Measurements from ENCODE around the gene KRTCAP2.
"Not testable (repeated sequence)": the region's sequence is repeated elsewhere in the genome, so short reads cannot be mapped to it uniquely, and the experiment has no call there.

Gene KRTCAP2

GRCh38 chr1:155181371-155182051 is 8.4 kb upstream of the KRTCAP2 start:
- no peak for DNase-seq

GRCh38 chr1:155179112-155180031 is 6.3 kb upstream of the KRTCAP2 start:
- no peak for DNase-seq

DNA sequence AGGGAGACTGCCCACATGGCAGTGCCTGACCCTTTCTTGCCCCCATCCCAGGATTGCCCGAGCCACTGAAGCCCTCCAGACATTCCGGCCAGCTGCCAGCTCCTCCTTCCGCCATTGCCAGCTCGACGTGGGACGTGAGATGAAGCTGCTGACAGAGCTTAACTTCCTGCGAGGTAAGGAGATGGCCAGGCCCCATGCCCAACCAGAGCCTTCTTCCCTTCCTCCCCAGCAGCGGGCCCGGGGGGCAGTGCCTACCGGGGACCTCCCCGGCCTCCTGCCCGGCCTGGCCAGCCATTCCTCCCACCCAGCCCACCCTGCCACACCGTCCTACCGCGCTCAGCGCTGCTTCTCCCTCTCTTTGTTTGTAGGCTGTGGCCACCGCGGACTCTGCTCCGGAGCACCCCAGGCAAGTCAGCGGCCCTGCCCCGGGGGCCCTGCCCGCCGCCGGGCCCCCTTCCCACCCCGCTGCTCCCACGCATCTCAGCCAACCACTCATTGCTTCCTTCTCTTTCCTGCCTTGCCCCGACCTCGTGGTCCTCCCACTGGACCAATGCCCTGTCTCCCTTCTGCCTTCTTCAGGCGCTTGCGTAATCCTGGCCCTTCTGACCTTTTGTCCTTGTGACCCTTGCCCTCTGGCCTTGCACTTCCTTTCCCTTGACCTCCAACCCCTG is 5.5 kb upstream of the KRTCAP2 start:
- no peak for DNase-seq

GRCh38 chr1:155177918-155178281 is 4.8 kb upstream of the KRTCAP2 start:
- DNase-seq: no peak

DNA sequence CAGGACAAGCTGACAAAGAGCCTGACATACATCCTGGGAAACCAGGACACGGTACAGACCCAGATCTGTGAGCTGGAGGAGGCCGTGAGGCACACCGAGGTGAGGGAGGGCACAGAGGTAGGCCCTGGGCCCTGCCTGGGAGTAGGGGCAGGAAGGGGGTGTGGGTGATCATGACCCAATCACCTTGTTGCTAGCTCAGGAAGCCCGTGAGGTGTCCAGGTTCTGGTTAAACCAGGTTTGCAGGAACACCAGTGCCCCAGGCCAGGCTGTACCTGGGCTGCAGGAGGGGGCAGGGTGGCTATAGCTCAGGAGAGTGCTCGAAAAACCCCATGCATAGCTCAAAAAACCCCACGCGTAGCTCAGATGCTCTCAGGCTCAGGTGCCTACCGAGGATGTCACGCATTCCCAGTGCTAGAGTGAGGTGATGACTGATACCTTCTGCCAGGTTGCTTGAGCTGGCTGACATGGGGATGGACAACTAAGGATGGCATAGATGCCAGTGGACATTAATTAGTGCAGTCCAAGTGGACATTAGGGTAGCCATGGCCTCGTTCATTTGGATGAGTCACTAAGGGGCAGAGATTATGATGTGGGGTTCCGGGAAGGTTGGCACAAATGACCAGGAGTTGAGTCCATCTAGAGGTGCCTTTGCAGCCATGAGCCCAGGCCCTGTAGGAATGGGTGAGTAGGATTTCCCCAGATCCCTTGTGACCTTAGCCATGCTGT is 4.3 kb upstream of the KRTCAP2 start:
- no peak for DNase-seq

GRCh38 chr1:155176544-155177071 is 3.5 kb upstream of the KRTCAP2 start:
- DNase-seq: peak; percentile 30

DNA sequence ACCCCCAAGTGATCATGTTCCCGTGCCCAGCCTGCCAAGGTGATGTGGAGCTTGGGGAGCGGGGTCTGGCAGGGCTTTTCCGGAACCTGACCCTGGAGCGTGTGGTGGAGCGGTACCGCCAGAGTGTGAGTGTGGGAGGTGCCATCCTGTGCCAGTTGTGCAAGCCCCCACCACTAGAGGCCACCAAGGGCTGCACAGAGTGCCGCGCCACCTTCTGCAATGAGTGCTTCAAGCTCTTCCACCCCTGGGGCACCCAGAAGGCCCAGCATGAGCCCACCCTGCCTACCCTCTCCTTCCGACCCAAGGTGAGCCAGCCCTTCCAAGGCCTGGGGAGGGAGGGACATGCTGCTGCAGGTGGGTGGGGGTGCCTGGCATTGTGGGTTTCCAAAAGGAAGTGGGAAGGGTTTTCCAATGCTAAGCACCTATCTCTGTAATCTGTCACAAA is 2.8 kb upstream of the KRTCAP2 start:
- no peak for DNase-seq

GRCh38 chr1:155175281-155175926 is 2.3 kb upstream of the KRTCAP2 start:
- DNase-seq: no peak

DNA sequence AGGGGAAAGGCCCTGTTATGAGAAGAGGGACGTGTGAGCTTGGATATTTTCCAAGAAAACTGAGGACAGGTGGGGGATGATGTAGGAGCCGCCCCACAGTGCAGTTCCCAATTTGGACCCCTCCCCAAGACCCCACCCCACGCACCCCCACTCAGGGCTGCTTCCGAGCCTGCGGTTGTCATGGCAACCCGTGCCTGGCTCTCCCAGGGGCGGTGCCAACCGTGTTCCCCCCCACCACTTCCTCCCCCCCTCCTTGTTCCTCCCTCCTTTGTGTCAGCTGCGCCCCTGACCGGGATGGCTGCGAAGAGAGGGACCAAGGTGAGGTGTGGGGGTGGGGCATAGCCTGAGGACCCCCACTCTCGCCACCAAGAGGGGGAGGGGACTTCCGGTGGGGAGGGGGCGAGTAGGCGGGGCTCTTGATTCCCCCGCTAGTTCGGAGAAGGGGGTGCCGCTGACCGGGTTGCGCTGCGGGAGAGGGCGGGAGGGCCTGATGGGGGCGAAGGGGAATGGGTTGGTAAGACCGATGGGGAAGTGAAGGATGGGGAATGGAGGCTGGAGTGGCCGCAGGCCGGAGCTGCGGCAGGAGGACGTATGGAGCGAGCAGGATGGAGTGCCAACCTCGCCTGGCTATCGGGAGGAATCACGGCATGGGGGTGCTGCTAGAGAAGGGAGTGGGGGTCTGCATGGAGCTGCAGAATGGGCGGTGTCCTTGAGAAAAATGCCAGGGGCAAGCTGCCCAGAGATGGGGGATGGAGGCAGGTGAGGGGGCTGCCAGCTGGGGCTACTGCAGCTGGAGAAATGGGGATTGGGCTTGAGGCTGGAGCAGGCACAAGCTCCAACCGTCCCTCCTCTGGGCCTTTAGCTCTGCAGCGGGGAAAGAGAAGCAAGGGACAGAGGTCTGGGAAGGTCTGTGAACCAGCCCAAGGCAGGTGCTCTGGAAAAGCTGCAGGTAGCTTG is 1.5 kb upstream of the KRTCAP2 start:
- no peak for DNase-seq

DNA sequence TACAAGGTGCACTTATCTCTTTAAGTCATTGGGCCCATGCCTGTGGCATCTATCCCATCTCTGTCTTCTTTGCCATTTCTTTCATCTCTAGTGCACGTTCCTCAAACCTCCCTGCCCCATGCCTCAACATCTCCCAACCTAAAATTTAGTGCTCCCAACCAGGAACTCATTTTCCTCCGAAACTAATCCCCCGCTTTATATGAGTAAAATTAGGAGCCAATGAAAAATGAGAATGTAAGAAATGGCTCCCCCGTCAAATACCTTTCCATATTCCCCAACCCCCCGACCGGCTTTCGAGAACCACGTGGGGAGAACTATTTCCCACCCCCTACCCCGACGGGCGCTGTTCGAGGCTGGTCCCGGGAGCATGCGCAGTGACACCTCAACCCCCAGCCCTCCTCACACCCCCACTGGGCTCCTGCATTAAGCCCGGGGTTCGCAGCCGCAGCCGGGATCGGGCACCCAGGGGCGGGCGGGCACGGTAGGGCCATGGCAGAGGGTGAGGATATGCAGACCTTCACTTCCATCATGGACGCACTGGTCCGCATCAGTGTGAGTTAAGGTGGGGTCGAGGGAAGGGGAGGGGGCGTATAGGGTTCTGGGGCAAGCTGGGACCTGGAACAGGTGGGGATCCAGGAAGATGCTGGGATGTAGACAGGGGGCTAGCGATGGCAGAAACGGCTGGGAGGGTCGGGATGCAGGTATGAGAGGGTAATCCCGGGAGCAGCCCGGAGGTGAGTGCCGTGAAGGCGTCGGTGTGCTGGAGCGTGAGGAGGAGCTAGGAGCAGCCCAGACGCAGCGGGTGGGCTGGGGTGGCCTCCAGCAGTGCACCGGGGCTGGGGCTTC is 597 bp upstream of the KRTCAP2 start, which contains the start of gene TRIM46:
Gene TRIM46 (plus strand): TSS at position 372 of the 846 bp plus-strand sequence. CDS start 118 bp downstream, at position 490.
- no peak for DNase-seq

GRCh38 chr1:155171836-155172731 is 1.0 kb downstream of the KRTCAP2 start:
- no peak for DNase-seq

DNA sequence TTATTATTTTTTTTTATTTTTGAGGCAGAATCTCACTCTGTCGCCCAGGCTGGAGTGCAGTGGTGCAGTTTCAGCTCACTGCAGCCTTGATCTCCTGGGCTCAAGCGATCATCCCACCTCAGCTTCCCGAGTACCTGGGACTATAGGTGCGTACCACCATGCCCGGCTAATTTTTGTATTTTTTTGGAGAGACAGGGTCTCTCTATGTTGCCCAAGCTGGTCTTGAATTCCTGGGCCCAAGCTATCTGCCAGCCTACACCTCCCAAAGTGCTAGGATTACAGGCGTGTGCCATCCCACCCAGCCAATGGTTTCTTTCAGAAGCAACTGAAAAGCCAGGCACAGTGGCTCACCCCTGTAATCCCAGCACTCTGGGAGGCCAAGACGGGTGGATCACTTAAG is 2.3 kb downstream of the KRTCAP2 start:
- no peak for DNase-seq

DNA sequence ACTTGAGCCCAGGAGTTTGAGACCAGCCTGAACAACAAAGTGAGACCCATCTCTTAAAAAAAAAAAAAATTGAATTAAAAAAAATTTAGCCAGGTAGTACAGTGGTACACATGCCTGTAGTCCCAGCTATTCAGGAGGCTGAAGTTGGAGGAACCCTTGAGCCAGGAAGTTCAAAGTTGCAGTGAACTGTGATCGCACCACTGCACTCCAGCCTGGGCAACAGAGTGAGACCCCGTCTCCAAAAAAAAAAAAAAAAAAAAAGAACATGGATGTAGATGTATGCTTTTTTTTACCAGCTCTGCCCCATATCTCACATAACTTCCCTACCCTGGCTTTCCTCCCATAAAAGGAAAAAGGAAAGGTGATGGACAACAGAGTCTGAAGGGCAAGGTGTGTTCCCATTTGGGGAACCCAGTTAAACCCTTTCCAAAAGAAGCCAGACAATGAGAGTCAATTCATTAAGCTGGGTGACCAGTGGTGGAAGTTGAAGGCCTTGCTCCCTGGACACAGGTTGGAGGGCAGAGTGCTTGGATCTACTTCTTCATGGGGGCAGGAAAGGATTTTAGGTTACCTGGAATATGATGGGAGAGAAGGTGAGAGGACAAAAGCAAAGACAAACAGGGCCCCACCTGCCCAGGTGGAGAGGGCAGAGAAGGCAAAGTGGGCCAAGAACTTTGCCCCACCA is 2.9 kb downstream of the KRTCAP2 start:
- no peak for DNase-seq

- no peak for DNase-seq
These were observed 3.6 kb downstream of the KRTCAP2 start for GRCh38 chr1:155169541-155169940.

DNA sequence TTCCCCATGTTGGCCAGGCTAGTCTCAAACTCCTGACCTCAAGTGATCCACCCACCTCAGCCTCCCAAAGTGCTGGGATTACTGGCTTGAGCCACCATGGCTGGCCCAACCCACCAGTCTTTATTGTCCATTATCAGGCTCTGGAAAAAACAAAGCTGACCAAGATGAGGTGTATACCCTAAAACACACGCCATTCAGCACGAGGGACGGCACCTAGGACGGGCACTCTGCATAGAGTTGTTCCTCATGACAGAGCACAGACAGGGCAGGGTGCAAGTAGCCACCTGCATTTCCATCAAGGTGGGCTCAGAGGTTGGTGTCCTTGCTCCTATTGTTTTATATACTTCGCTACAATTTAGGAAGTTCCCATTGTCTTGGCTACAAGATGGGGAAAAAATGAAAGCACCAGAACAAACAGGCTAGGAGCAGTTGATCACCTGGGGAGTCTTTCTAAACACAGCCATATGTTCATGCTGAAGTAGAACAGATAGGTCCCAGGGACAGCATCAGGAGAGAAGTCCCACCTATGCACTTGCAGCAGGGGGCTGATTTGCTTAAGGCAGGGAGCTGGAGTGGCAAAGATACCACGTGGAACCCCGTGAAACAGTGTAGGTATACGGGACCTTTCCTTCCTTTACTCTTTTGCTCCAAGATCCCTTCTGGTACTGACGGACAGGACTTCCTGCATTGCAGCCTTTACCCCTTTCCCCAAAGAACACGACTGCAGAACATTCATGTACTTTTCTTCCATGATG is 4.5 kb downstream of the KRTCAP2 start:
- no peak for DNase-seq

- not testable (repeated sequence) for DNase-seq
These were observed 5.0 kb downstream of the KRTCAP2 start for GRCh38 chr1:155168105-155168445.
